GM12878 (cell line): ENCODE measurements around the gene DUS2. TPM values are rescaled to one million over a fixed set of nuclear protein-coding genes. Genes with fewer than 3 reads are reported as not detected.
A peak's percentile ranks its signal among the peaks of the same experiment; 100 is the strongest.

Experiments
- ATAC-seq: fragments of 200-7000 bp; cut with Tn5 transposase; 3 replicates; pipeline ENCODE4 v1.9.1; 2020; ENCODE audit warnings: mild to moderate bottlenecking, moderate library complexity
- BruUV-seq: library from RNA; stranded (reverse); fragments of 400-500 nt; replicated peaks from 2 replicates; lab custom pipeline; 2021; lab: Mats Ljungman, UMichigan
- CTCF ChIA-PET: fragments of 300-600 bp; sonication (Branson Sonifier 250); formaldehyde crosslinking; extraction: SDS; loops from one replicate; lab custom pipeline; 2021; ENCODE audit warnings: inconsistent platforms; lab: Yijun Ruan, JAX
- POLR2A ChIA-PET: fragments of 350-600 bp; formaldehyde crosslinking; extraction: SDS; loops from one replicate; lab custom pipeline; 2021; ENCODE audit warnings: inconsistent platforms; lab: Charles Lee
- RAD21 ChIA-PET: fragments of 300-600 bp; sonication (Branson Sonifier 250); formaldehyde crosslinking; loops from one replicate; lab custom pipeline; 2023; ENCODE audit warnings: antibody characterized with exemption; ENCODE audit not compliant: unreplicated experiment; lab: Charles Lee
- SMC1A ChIA-PET: fragments of 300-600 bp; sonication (Branson Sonifier 250); formaldehyde crosslinking; loops from one replicate; lab custom pipeline; 2023; ENCODE audit not compliant: unreplicated experiment, uncharacterized antibody; lab: Charles Lee
- DNase-seq: peaks from one replicate; pipeline ENCODE4 v3.0.0-alpha.2; 2011; ENCODE audit warnings: low read depth, low spot score
- FAIRE-seq: peaks from 3 replicates; lab custom pipeline; 2011; peaks lifted over from hg19 to GRCh38; lab: Jason Lieb, UNC
- H2AFZ ChIP-seq: 2 replicates; pipeline ENCODE4 v1.6.0; 2011; ENCODE audit warnings: low read depth, low read length, control low read depth; ENCODE audit not compliant: control insufficient read depth
- H3K27ac ChIP-seq: 2 replicates; pipeline ENCODE4 v1.5.1; 2011; ENCODE audit warnings: control low read depth; ENCODE audit not compliant: control insufficient read depth, insufficient read depth
- H3K27me3 ChIP-seq, 2 experiments: replicated peaks in 1 of 2; 2 replicates each; pipeline versions ENCODE4 v1.6.0 to v1.6.1; 2011; ENCODE audit warnings: low read length in 1 of 2; ENCODE audit not compliant: control insufficient read depth in 2 of 2, insufficient read depth in 2 of 2
- H3K36me3 ChIP-seq, 2 experiments: 2 replicates each; pipeline ENCODE4 v1.5.1; 2011; ENCODE audit warnings: low read length in 1 of 2; ENCODE audit not compliant: control insufficient read depth in 2 of 2, insufficient read depth in 2 of 2
- H3K4me1 ChIP-seq: 2 replicates; pipeline ENCODE4 v1.6.1; 2011; ENCODE audit warnings: mild to moderate bottlenecking, low read length, moderate library complexity, mixed read lengths; ENCODE audit not compliant: control insufficient read depth, insufficient read depth
- H3K4me2 ChIP-seq: 2 replicates; pipeline ENCODE4 v1.6.0; 2011; ENCODE audit warnings: control low read depth; ENCODE audit not compliant: control insufficient read depth, insufficient read depth
- H3K4me3 ChIP-seq: fragments of 200-600 bp; sonication (generic); 2 replicates; pipeline ENCODE4 v1.5.1; 2016
- H3K79me2 ChIP-seq: 2 replicates; pipeline ENCODE4 v1.6.0; 2011; ENCODE audit warnings: low read length; ENCODE audit not compliant: control insufficient read depth, insufficient read depth
- H3K9ac ChIP-seq: 2 replicates; pipeline ENCODE4 v1.8.0; 2011; ENCODE audit warnings: low read length, control low read depth, mixed read lengths; ENCODE audit not compliant: control insufficient read depth, insufficient read depth
- H3K9me3 ChIP-seq: replicated peaks from 3 replicates; pipeline ENCODE4 v1.5.1; 2011; ENCODE audit warnings: mild to moderate bottlenecking, low read length; ENCODE audit not compliant: control insufficient read depth, insufficient read depth
- H4K20me1 ChIP-seq: 2 replicates; pipeline ENCODE4 v1.6.0; 2011; ENCODE audit not compliant: control insufficient read depth, insufficient read depth
- IKZF1 ChIP-seq: fragments of 450-650 bp; conservative IDR thresholded peaks from 2 replicates; pipeline ENCODE4 v1.6.1; 2017; ENCODE audit warnings: antibody characterized with exemption, mild to moderate bottlenecking
- KDM1A ChIP-seq: fragments of 200-600 bp; sonication (generic); IDR thresholded peaks from 2 replicates; pipeline ENCODE4 v1.6.1; 2016; ENCODE audit warnings: borderline replicate concordance
- MTA2 ChIP-seq: fragments of 450-650 bp; IDR thresholded peaks from 2 replicates; pipeline ENCODE4 v1.6.1; 2016; ENCODE audit warnings: low read depth, mild to moderate bottlenecking, moderate library complexity
- NFYB ChIP-seq: IDR thresholded peaks from 2 replicates; pipeline ENCODE4 v1.6.1; 2011; ENCODE audit warnings: low read depth, mild to moderate bottlenecking, low read length, improper control_type of control experiment, moderate library complexity; ENCODE audit not compliant: insufficient read depth
- NR2C2 ChIP-seq: IDR thresholded peaks from 2 replicates; pipeline ENCODE4 v1.6.1; 2011; ENCODE audit warnings: borderline replicate concordance, low read depth; ENCODE audit not compliant: control insufficient read depth, insufficient read length
- PAX8 ChIP-seq: fragments of 450-650 bp; IDR thresholded peaks from 2 replicates; pipeline ENCODE4 v1.6.1; 2017; ENCODE audit warnings: mild to moderate bottlenecking, moderate library complexity
- SUPT20H ChIP-seq: IDR thresholded peaks from 2 replicates; pipeline ENCODE4 v1.6.1; 2011; ENCODE audit warnings: low read depth, mild to moderate bottlenecking, low read length, moderate library complexity, borderline replicate concordance; ENCODE audit not compliant: control insufficient read depth
- WGBS: methylation state at CpG from one replicate; pipeline ENCODE4 v1.1.6; 2016; ENCODE audit warnings: low lambda C conversion rate; ENCODE audit not compliant: insufficient replicate concordance, insufficient coverage; ENCODE audit errors: missing lambda C conversion rate; 5-methylcytosine and 5-hydroxymethylcytosine counted together
- in situ Hi-C: fragments of 300-500 bp; cut with MboI; formaldehyde crosslinking; loops from 9 replicates; pipeline ENCODE4 v1.14.3; 2018; ENCODE audit warnings: mixed read lengths
- intact Hi-C: fragments of 100-400 bp; cut with micrococcal nuclease; formaldehyde crosslinking; loops from one replicate; pipeline ENCODE4 v1.14.2; 2022; ENCODE audit not compliant: unreplicated experiment
- polyA plus RNA-seq, 11 experiments: library from polyadenylated mRNA; depleted of rRNA in 4 of 11; unstranded in 6 of 11; stranded (reverse) in 5 of 11; fragments of >200 nt; fragmentation: Nextera tagmentation in 4 of 11; fragmentation: Illumina TruSeq in 1 of 11; extraction: Ambion mirVana in 4 of 11; extraction: Trizol in 1 of 11; gene quantifications; 1 replicate in 1 of 11; 2 replicates in 10 of 11; pipeline versions ENCODE4 v1.2.1 to v1.2.3, GENCODE V29; 2011 to 2016; ENCODE audit warnings: inconsistent platforms in 2 of 11, missing spikeins in 2 of 11, low read depth in 1 of 11
- total RNA-seq, 4 experiments: library from RNA; depleted of rRNA in 3 of 4; stranded (reverse); fragments of >200 nt in 3 of 4; fragmentation: Illumina TruSeq in 1 of 4; extraction: Trizol in 1 of 4; gene quantifications; 2 replicates each; pipeline versions ENCODE4 v1.2.1 to v1.2.3, GENCODE V29; 2013 to 2021
- TF ChIP-seq, protein P1 (sequence below): fragments of 450-650 bp; IDR thresholded peaks from 2 replicates; pipeline ENCODE4 v1.6.1; 2017; ENCODE audit warnings: low read depth, mild to moderate bottlenecking, moderate library complexity

Gene DUS2
- total and polyA plus RNA-seq, 10 of the 15 experiments (the other 5 are each of a cell fraction or from before 2014, with no cell fraction given) = 4.8 to 32.3 (median 25.5) TPM

DNA sequence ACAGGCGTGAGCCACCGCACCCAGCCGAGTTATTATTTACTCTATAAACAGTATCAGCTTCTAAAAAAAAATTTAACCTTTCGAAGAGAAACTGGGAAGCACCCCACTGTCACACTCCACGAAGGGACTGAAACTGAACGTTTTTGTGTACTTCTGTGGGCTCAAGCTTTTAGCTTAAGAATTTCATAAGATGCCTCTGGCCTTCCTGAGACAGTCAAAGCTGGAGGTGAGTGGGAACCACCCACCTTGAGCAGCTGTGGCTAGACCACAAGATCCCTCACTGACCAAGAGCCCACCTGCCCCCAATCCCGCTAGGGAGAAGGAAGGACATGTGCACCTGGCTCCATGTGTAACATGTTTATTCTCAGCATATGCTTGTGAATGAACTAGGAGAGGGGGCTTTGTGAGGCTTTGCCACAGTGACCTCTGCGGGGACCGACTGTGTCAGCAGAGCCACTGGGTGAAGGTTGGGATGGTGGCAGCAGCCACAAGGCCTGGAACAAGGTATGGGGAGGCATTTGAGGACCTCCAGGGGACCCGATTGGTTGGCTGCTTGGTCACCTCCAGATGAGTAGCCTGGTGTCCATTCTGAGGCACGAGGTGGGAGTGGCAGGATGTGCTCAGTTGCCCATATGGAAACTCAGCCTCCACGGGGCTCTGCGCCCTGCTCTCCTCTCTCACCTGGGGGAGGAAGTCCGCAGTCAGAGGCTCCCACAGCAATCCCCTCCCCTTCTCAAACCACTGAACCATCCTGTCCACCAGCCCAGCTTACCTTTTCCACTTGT is 47.6 kb upstream of the DUS2 start (continued):
- TF ChIP-seq PAX8 (no peak), SUPT20H (no peak), NFYB (peak; percentile 33; the same call in 1 of the 2 replicates)

DNA sequence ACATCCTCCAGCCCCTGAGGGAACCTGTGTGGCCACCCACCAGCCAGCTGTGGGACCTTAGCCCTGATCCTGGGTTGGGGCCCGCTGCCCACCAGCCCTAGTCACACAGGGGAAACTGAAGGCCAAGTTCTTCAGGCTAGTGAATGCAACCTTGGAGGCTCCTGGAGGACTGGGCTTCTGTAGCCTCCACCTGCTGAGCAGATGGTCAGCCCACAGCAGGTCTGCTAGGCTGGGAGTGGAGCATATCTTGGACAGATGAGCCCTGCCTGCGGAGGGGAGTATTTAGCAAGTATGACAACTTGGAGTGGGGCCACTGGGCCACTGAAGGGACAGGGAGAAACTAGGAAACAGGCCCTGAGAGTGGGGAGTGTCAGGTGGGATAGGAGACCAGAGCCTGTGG is 46.9 kb upstream of the DUS2 start:
- no TSS peak for BruUV-seq
- no peaks in the 10 kb centered on the region for H3K36me3 ChIP-seq

More for the DNA sequence above, 46.9 kb upstream of the DUS2 start:
- Histone ChIP-seq H3K9me3 (no peaks in the 10 kb centered on the region), H2AFZ (no peak overlapping the region), H3K79me2 (no peaks in the 10 kb centered on the region), H4K20me1 (no peaks in the 10 kb centered on the region), H3K9ac (no peak overlapping the region), H3K27me3 (no peaks in the 10 kb centered on the region; a peak in 1 of 4 replicates), H3K4me1 (peaks cover 22% of the 10 kb centered on the region), H3K4me3 (no peak overlapping the region), H3K4me2 (no peak overlapping the region; the same call in 1 of the 2 replicates), H3K27ac (no peak overlapping the region)
- POLR2A ChIA-PET = interaction anchor here (1.6 kb wide), 1 partner anchor 11 kb away, joined by 5 read pairs; no protein-coding TSS in a partner anchor
- ATAC-seq (no peak), FAIRE-seq (no peak), DNase-seq (no peak)
- in situ Hi-C loops = no loop called here
- RAD21 ChIA-PET = no interaction called here
- intact Hi-C loops = no loop called here
- SMC1A ChIA-PET = interaction anchor here (1.4 kb wide), 1 partner anchor 11 kb away, joined by 7 read pairs; no protein-coding TSS in a partner anchor
- TF ChIP-seq IKZF1 = no peak
- no peak for TF ChIP-seq MTA2
- TF ChIP-seq KDM1A = no peak
- TF ChIP-seq NR2C2 = peak; percentile 15
- TF ChIP-seq, protein P1, sequence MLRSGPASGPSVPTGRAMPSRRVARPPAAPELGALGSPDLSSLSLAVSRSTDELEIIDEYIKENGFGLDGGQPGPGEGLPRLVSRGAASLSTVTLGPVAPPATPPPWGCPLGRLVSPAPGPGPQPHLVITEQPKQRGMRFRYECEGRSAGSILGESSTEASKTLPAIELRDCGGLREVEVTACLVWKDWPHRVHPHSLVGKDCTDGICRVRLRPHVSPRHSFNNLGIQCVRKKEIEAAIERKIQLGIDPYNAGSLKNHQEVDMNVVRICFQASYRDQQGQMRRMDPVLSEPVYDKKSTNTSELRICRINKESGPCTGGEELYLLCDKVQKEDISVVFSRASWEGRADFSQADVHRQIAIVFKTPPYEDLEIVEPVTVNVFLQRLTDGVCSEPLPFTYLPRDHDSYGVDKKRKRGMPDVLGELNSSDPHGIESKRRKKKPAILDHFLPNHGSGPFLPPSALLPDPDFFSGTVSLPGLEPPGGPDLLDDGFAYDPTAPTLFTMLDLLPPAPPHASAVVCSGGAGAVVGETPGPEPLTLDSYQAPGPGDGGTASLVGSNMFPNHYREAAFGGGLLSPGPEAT = no peak
- CTCF ChIA-PET = interaction anchor here (1.0 to 1.2 kb wide), 2 partner anchors 16 to 37 kb away, joined by 3 to 4 read pairs; no protein-coding TSS in a partner anchor
- WGBS = 93% methylated on average over 2 of the region's 2 CpGs
